Stimulated activated CD4-positive, alpha-beta T cell treated with anti-CD3 and anti-CD28 coated beads, Interleukin-4, amount 100 ng/mL, for 1 hour (primary cell): ENCODE measurements around the gene YPEL5.

ENCODE experiments used
- DNase-seq: peaks from one replicate; pipeline ENCODE4 v3.0.0-alpha.2; 2020

The YPEL5 gene

GRCh38 chr2:30208453-30208852 lies 61.6 kb downstream of the YPEL5 start:
- peak; percentile 30 for DNase-seq

GRCh38 chr2:30209227-30209626 lies 62.4 kb downstream of the YPEL5 start:
- DNase-seq, result no peak
